SHP77 (cell line): ENCODE results near the gene SOX8.
"Not testable (repeated sequence)": the region's sequence is repeated elsewhere in the genome, so short reads cannot be mapped to it uniquely, and the experiment has no call there.

ENCODE experiments used
- DNase-seq, 2 experiments: peaks; one replicate each; lab custom pipeline; 2025; lab: John Stamatoyannopoulos, UW

SOX8 gene

DNA sequence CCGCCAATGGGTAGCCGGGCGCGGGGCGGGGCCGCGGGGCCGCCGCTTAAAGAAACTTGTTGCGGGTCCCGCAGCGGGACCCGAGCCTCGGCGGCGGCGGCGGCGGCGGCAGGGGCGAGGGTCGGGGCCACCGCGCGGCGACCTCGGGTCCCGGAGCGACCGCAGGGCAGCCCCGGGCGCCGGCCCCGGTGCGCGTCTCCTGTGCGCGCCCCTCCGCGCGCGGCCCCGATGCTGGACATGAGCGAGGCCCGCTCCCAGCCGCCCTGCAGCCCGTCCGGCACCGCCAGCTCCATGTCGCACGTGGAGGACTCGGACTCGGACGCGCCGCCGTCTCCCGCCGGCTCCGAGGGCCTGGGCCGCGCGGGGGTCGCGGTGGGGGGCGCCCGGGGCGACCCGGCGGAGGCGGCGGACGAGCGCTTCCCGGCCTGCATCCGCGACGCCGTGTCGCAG lies at the start of gene SOX8:
TSS of gene SOX8 (plus strand) at position 76 of the 450 bp plus-strand sequence. CDS start at position 229, 153 bp downstream.
- DNase-seq, result no peak

DNA sequence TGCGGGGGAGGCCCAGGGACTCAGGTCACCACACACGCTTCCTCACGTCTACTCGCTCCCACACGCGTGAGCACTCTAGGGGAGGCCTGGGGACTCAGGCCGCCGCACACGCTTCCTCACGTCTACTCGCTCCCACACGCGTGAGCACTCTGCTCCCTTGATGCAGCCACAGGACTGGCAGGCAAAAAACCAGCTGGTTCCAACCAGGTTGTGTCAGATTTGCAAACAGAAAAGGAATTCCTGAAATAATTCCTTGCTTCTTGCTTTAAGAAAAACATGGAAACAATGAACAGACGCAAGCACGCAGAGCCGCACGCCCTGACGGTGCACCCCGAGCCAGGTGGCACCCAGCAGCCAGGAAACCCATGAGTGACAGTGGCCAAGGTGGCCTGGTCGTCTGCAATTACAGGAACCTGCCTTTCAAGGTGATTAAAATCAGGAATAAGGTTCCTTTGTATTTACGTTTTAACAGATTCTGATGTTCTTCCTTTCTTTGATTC lies 48.7 kb upstream of the SOX8 start:
- no peak for DNase-seq

DNA sequence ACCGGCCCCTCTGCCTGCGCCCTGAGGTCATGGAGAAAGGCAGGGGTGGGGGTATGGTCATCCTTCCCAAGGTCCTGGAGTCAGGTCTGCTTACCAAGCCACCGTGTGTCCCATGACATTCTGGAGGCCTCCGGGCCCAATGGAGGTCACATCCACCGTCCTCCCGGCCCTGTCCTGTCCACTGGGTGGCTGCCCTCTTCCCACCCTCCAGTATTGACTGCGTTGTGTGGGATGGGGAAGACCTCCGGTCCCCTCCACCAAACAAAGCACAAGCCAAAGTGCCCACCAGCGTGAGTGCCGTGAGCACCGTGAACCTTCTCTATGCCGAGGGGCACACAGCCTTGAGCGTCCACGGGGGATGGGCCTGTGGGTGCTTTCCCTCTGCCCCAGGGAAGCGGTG lies 48.0 kb upstream of the SOX8 start:
- no peak for DNase-seq

DNA sequence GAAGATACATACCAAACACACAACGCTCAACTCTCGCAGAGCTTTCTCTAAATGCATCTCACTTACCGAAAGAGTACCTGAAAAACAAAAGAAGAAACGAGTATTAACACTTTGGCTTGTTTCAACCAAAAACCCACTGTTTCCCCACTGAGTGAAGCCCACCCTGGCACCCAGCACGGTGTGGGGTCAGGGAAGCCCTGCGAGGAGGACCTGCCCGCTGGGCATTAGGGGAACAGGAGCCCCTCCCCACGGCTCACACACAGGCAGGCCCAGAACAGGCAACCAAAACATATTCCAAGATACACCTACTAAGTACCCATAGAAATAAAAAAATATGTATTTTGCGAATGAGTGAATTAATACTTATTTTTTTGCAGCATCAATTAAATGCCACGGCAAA lies 47.4 kb upstream of the SOX8 start:
- DNase-seq, result no peak

DNA sequence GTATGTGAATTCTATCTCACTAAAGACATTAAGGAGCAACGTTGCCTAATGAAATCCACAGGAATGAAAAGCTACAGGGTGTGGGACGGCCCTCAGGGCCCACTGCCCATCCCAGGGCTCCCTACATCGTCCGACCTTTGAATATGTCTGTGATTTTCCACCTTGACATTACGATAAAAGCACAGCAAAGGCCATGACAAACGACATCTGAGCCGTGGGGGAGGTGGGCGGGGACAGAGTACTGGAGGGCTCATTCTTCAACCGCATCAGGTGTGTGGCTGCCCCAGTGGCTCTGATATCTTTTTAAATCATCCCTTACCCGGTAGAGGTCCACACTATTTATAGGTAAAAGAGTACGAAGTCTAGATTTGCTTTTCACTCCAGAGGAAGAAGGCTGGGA lies 45.9 kb upstream of the SOX8 start:
- DNase-seq, result no peak

DNA sequence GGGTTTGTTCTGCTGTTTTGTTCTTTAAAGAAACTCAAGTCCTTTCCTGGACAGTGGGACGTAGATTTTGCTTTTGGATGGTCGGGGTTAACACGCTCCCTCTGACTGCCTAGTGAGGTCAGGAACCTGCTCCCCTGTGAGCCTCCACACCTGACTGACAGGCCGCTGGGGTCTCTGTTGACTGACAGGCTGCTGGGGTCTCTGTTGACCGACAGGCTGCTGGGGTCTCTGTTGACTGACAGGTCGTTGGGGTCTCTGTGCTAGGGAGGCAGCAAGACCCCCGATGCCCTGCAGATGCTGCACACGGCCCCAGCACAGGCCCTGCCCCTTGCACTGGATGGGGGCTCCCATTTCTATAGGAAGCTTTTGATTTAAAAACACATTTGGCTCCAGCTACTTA lies 44.3 kb upstream of the SOX8 start:
- DNase-seq, result no peak

DNA sequence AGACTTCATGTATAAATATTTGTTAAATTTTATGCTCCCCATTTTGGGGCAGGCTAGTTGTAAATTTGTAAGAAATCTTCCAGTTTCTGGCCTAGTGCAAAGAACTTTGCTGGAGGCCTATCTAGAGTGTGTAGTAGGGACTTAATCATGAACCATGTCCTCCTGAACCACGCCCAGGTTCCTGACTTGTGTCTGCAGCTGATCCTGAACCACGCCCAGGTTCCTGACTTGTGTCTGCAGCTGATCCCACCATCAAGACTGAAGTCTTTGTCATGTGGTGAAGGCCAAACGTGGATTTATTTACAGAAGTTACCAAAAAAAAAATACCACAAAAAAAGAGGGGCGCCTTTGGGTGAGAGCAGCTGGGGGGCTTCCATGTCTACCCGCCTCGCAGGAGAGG lies 43.8 kb upstream of the SOX8 start:
- DNase-seq, result no peak

DNA sequence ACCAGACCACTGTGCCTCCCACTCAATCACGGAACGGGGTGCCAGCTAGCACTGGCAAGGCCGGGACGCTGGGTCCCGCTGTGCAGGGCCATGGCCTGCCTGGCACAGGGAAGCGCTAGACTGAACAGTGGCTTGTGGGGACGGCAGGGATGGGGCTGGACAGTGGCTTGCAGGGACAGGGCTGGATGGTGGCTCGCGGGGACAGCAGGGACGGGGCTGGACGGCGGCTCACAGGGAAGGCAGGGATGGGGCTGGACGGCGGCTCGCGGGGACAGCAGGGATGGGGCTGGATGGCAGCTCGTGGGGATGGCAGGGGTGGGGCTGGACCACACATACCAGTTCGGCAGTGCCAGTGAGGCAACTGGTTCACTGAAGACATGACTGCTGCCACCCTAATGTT lies 43.4 kb upstream of the SOX8 start:
- no peak for DNase-seq

DNA sequence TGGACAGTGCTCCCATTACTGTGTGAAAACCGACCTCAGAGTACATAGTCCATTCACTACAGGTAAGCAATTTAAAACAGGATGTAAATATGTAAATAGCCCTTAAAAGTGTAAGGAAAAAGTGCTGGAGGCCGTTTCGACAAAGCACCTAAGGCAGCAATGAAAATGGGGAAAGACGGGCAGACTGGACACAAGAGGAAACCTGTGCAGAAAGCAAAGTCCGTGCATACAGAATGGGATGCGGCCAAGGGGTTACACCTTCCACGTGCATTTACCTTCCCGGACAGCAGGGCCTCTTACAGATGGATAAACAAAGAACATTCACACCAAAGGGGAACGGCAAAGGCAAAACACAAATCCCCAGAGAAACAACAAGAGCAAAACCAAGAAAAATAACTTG lies 42.8 kb upstream of the SOX8 start:
- no peak for DNase-seq

DNA sequence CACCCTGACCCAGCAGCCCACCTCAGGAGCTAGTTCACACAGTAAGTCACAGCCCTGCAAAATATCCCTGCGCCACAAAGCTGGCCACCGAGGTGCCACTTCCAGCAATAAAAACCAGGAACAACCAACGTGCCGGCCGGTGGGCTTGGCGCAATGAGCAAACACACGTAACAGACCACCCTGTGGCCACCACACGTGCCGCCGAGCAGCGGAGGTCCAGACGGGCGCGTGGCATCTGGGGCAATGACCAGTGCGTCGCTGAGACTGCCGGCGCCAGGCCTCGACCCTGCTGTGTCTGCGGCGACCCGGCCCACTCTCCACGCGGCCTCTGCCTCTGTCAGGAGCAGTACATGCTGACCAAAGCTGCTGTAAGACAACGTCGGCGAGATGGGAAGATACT lies 42.3 kb upstream of the SOX8 start:
- DNase-seq, result no peak

DNA sequence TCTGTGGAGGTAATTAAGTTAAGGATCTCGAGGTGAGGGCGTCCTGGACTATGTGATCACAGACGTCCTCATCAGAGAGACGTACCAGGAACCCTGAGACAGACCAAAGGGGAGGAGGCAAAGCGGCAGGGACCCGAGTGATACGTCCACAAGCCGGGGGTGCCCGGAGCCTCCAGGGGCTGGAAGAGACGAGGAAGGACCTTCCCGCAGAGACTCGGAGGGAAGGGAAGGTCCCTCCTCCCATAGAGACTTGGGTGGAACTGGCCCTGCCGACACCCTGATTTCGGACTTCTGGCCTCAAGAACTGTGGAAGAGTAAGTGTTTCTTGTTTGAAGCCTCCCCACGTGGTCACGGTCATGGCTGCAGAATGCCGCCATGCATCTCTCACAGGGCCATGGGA lies 41.6 kb upstream of the SOX8 start:
- DNase-seq, result no peak

DNA sequence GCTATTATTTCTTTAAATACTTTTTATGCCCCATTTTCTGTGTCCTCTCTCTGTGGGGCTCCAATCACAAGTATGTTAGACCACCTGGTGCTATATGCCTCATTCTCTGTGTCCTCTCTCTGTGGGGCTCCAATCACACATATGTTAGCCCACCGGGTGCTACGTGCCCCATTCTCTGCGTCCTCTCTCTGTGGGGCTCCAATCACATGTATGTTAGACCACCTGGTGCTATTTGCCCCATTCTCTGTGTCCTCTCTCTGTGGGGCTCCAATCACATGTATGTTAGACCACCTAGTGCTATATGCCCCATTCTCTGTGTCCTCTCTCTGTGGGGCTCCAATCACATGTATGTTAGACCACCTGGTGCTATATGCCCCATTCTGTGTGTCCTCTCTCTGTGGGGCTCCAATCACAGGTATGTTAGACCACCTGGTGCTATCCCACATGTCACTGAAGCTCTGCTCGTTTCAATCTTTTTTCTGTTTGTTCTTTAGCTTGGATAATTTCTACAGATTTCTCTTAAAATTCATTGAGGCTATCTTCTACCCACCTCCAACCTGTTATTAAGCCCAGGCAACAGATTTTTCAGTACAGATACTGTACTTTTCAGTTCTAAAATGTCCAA lies 39.0 kb upstream of the SOX8 start:
- no peak for DNase-seq

DNA sequence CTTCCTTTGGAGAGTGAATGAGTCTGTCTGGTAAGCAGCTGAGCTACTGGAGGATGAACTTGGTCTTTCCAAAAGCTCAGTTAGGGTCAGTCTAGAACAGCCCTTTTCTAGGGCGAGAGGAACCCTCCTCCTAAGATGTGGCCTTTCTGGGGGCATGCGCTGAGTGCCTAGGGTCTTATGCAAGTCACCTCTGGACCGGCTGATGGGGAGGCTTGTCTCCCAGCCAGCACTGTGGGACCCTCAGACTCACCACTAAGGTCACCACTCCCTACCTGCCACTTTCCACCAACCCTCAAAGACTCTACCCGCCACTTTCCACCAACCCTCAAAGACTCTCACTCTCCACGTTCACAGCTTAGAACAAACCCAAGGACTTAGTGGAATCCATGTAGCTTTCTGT lies 37.6 kb upstream of the SOX8 start:
- no peak for DNase-seq

DNA sequence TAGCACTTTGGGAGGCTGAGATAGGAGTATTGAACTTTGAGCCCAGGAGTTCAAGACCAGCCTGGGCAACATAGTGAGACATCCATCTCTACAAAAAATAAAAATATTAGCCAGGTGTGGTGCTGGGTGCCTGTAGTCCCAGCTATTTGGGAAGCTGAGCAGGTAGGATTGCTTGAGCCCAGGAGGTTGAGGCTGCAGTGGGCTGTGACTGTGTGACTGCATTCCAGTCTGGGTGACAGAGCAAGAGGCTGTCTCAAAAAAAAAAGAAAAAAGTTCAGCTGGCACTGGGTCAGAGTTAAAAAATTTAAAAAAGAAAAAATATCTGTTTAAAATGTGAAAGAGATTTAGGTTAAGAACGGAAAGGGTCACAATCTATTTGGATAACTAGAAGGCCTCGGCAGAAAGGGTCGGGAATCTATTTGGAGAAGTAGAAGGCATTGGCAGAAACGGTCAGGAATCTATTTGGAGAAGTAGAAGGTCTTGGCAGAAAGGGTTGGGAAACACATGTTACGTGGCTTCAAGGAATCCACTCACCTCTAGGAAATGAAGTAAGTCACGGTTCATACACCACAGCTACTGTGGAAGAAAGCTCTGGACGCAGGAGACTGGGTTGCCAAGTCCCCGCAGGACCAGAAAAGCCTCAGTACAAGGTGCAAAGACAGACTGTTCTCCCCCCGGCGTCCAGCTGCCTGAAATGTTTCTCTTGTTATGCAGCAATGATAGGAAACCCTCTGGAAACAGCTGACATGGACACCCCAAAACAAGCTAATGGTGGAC lies 36.1 kb upstream of the SOX8 start:
- no peak for DNase-seq

DNA sequence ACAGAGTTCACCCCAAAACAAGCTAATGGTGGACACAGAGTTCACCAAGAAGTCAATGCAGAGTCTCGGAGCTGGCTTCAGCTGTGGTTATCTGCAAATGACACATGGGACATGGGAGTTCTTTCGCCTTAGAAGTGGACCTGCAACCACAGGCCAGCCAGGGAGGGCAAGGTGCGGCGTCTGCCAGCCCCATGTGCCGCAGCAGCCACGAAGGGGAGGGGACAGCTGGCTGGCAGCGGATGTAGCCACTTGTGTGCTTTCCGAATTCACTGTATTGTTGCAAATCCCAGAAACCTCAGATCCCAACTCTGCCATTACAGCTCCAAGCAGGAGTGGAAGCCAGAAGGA lies 35.5 kb upstream of the SOX8 start:
- DNase-seq, result no peak

DNA sequence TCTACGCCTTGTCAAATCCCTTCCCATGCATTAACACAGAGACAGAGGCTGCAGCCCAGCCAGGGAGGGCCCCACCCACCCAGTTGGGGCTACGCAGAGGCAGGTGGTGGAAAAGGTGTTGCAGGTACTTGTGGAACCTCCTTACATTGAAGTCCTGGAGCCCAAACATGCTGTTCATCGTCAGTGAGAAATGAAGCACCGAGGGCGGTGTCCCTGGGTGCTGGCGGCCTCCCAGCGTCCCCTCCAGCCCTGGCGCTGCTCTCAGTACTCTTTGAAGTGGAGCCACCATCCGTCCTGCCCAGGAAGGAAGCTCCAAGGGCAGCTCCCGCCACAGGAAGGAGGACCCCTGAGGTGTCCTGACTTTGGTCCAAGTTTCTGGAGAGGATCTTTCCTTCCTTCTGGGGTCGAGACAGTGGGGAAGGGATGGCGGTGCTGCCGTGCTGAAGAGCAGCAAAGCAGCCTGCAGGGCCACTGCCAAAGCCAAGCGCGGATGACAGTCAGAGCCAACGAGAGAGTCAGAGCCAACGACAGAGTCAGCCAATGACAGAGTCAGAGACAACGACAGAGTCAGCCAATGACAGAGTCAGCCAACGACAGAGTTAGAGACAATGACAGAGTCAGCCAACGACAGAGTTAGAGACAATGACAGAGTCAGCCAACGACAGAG lies 34.2 kb upstream of the SOX8 start:
- DNase-seq, result no peak

DNA sequence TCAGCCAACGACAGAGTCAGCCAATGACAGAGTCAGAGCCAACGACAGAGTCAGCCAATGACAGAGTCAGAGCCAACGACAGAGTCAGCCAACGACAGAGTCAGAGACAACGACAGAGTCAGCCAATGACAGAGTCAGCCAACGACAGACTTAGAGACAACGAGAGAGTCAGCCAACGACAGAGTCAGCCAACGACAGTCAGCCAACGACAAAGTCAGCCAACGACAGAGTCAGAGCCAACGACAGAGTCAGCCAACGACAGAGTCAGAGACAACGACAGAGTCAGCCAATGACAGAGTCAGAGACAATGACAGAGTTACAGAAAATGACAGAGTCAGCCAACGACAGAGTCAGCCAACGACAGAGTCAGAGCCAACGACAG lies 33.7 kb upstream of the SOX8 start:
- DNase-seq, result not testable (repeated sequence)

DNA sequence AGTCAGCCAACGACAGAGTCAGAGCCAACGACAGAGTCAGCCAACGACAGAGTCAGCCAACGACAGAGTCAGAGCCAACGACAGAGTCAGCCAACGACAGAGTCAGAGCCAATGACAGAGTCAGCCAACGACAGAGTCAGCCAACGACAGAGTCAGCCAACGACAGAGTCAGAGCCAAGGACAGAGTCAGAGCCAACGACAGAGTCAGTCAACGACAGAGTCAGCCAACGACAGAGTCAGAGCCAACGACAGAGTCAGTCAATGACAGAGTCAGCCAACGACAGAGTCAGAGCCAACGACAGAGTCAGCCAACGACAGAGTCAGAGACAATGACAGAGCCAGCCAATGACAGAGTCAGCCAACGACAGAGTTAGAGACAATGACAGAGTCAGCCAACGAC lies 32.8 kb upstream of the SOX8 start:
- not testable (repeated sequence) for DNase-seq

DNA sequence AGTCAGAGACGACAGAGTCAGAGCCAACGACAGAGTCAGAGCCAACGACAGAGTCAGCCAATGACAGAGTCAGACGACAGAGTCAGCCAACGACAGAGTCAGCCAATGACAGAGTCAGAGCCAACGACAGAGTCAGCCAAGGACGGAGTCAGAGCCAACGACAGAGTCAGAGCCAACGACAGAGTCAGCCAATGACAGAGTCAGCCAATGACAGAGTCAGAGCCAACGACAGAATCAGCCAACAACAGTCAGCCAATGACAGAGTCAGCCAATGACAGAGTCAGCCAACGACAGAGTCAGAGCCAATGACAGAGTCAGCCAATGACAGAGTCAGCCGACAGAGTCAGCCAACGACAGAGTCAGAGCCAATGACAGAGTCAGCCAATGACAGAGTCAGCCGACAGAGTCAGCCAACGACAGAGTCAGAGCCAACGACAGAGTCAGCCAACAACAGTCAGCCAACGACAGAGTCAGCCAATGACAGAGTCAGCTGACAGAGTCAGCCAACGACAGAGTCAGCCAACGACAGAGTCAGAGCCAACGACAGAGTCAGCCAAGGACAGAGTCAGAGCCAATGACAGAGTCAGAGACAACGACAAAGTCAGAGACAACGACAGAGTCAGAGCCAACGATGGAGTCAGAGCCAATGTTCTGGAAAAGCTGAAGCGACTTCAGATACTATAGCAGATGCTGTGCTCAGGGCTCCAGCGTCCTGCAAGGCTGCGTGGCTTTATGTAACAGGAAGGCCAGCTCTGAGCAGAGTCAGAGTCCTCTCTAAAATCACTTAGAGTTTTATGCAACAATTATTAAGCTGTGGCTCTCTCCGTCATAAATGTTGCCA lies 30.6 kb upstream of the SOX8 start:
- not testable (repeated sequence) for DNase-seq

DNA sequence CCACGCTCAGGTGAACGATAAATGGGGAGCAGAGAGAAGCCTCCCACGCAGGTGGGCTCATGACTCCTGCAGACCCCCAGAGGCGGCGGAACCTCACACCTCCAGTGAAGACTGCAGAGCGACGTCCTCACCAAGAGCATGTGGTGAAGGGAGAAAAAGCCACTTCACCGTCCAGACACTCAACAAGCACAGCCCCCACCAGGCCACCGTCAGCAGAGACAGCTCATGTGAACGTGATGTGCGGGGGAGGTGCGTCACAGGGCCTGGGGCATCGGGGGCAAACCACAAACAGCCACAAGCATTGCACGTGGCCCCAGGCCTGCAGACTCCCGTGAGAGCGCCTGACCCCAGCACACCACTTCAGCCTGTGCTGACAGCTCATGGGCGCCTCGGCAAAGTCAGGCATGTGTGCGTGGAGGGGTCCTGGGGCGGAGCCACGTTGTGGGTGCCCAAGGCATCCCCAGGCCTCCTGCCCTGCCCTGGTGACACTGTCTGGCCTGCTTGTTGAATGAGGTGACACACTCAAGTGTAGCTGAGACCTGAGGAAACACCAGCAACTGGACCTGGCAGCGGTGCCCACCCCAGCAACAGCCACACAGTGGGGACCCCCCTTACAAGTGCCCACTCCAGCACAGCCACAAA lies 29.8 kb upstream of the SOX8 start:
- DNase-seq, result no peak

DNA sequence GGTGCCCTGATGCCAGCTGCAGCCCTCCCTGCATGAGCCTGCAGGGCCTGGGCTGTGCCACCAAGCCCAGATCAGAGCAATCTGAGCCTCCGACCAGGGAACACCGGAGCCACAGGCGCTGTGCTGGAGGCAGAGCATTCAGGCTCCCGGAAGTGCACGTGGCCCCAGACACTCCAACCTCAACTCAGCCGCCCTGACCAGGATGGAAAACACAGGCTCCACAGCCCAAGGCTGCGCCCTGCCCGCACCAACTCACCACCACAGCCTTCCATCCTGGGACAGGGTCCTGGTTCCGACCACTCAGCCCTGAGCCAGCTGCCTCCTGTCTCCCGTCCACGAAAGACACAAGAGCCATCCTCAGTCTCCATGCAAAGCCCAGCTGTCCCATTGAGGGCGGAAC lies 29.2 kb upstream of the SOX8 start:
- no peak for DNase-seq

DNA sequence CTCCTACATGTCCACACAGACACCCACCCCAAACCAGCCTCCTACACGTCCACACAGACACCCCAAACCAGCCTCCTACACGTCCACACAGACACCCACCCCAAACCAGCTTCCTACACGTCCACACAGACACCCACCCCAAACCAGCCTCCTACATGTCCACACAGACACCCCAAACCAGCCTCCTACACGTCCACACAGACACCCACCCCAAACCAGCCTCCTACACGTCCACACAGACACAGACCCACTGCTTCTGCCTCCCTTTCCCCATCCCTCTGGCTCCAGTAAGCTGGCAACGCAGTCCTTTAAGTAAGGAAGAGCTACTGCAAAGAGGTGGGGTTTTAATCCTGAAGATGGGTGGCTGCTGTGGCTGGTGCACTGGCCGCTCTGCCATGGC lies 27.8 kb upstream of the SOX8 start:
- not testable (repeated sequence) for DNase-seq
